Inflammatory macrophage (primary cell): ENCODE results near the gene SBK2.
"Not testable (repeated sequence)": the region's sequence is repeated elsewhere in the genome, so short reads cannot be mapped to it uniquely, and the experiment has no call there.

ENCODE experiments used
- DNase-seq, 2 donors: peaks; one replicate each; pipeline ENCODE4 v3.0.0-alpha.2; 2020 to 2022
- total RNA-seq, 18 experiments: gene quantifications; one replicate each; lab custom pipeline; 2026; ENCODE audit warnings: mixed read lengths in 6 of 18, inconsistent platforms in 2 of 18; lab: John Stamatoyannopoulos, UW

The SBK2 gene, protein sequence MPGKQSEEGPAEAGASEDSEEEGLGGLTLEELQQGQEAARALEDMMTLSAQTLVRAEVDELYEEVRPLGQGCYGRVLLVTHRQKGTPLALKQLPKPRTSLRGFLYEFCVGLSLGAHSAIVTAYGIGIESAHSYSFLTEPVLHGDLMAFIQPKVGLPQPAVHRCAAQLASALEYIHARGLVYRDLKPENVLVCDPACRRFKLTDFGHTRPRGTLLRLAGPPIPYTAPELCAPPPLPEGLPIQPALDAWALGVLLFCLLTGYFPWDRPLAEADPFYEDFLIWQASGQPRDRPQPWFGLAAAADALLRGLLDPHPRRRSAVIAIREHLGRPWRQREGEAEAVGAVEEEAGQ
- 0 to 0.07 (median 0) reads per million in 18 experiments for total RNA-seq

DNA sequence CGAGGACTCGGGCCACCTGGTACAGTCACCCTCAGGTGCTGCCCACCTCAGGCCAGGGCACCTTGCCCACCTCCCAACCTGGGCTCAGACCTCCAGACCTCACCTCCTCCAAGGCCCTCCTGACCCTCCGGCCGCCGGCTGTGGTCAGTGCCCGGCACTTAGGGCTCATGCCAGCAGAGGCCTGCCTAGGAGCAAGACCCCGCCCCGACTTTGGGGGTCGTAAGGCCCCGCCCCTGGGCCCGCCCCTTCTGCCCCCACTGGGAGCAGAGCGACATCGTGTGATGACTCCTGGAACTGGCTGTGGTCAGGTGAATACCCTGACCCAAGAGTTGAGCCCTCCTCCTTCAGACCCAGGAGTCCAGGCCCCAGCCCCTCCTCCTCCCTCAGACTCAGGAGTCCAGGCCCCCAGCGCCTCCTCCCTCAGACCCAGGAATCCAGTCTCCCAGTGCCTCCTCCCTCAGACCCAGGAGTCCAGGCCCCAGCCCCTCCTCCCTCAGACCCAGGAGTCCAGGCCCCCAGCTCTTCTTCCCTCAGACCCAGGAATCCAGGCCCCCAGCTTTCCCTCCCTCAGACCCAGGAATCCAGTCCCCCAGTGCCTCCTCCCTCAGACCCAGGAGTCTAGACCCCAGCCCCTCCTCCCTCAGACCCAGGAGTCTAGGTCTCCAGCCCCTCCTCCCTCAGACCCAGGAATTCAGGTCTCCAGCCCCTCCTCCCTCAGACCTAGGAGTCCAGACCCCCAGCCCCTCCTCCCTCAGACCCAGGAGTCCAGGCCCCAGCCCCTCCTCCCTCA lies at the start of gene SBK2:
TSS of gene SBK2 (minus strand) at position 183 of the 790 bp plus-strand sequence. CDS start 839 bp downstream, outside the sequence.
- no peak for DNase-seq

DNA sequence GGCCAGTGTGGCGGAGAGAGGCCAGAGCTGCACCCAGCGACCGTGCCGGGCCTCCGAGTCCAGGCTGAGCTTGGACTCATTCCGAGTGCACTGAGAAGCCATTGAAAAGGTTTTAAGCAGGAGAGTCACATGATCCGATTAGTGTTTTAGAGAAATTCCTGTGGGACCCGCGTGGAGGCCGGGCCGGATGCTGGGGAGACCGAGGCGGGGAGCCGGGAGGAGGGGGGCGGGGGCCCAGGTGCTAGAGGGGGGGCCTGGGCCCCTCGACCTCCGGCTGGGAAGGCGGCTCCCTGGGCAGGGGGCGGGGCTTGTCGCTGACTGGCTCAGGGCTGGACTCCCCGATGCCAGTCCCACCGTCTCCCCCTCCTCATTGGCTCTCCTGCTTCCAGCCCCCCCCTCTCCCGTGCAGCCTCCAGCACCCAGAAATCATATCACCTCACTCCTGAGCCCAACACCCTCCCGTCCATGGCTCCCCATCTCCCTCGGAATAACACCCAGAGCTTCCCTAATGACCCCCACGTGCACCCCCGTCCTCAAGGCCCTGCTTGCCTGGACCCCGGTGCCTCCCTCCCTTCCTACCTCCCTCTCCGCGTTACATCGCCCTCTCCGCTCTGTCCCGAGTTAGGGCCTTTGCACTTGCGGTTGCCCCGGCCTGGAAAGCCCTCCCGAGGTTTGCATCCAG lies 48.9 kb upstream of the SBK2 start:
- no peak for DNase-seq

DNA sequence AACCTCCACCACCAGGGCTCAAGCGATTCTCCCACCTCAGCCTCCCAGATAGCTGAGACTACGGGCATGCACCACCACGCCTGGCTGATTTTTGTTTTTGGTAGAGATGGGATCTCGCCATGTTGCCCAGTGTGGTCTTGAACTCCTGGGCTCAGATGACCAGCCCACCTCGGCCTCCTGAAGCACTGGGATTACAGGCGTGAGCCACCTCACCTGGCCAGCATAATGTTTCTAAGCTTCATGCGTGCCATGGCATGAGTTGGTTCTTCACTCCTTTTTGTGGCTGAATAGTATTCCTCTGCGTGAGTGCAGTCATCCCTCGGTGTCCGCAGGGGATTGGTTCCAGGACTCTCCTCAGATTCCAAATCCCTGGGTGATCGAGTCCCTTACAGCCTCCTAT lies 47.9 kb upstream of the SBK2 start:
- DNase-seq, result no peak

DNA sequence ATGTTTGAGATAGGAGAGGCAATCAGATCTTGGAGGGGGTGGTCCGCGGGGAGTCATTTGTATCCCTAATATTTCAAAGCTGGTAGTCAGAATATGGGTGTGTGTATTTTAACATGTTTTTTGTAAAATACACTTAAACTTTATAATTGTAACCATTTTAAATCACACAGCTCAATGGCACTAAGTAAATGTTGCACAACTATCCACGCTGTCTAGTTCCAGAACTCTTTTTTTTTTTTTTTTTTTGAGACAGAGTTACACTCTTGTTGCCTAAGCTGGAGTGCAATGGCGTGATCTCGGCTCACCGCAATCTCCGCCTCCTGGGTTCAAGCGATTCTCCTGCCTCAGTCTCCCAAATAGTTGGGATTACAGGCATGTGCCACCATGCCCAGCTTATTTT lies 47.0 kb upstream of the SBK2 start:
- not testable (repeated sequence) for DNase-seq

DNA sequence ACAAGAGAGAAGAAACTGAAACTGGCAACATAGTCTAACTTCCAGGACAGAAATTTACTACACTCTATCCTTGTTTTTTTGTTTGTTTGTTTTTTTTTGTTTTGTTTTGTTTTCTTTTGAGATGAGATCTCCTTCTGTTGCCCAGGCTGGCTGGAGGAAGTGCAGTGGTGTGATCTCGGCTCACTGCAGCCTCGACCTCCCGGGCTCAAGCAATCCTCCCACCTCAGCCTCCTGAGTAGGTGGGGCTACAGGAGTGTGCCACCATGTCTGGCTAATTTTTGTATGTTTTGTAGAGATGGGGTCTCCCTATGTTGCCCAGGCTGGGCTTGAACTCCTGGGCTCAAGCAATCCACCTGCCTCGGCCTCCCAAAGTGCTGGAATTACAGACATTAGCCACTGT lies 45.4 kb upstream of the SBK2 start:
- not testable (repeated sequence) for DNase-seq

DNA sequence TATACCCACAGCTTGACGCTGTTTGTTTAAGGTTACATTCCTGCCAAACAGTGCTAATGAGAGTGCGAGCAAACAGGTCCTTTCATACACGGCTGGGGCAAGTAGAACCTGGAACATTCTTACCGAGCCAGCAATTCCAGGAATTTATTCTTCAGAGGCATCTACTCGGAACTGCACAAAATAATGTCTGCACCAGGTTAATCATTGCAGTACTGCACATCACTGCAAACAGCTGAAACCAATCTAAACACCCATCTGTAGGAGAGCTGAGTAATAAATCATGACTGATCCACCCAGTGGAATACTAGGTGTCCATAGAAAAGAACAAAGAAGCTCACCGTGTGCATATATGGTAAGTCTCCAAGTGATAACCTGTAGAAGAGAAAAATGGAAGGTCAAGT lies 44.9 kb upstream of the SBK2 start:
- DNase-seq, result no peak

DNA sequence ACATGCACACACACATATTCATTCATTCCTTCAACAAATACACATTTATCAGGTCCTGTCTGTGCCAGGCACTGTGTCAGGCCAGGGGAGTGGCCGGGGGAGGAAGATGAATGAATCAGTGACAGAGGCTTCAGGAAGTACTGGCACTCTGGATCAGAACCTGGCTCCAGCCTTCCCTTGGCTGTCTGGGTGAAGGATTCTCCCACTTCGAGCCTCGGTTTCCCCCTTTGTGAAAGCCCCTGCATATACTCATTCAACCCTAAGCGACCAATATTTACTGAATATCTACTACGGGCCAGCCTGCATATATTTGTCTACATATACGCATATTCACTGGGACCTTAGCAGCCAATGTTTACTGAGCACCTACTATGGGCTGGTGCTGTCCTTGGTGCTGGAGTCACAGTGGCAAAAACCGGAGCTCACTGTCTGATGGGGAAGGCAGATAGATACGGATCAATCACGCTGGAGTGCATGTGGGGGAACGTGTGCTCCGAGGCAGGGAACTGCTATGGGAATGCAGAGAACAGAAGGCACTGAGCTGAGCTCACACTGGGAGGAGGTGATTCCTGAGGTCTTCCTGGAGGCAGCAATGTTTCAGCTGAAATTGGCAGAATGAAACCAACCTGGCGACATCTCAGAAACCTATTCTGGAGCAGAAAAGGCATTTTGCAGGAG lies 44.4 kb upstream of the SBK2 start:
- DNase-seq, result peak in 1 of 2 donors; percentile 14

DNA sequence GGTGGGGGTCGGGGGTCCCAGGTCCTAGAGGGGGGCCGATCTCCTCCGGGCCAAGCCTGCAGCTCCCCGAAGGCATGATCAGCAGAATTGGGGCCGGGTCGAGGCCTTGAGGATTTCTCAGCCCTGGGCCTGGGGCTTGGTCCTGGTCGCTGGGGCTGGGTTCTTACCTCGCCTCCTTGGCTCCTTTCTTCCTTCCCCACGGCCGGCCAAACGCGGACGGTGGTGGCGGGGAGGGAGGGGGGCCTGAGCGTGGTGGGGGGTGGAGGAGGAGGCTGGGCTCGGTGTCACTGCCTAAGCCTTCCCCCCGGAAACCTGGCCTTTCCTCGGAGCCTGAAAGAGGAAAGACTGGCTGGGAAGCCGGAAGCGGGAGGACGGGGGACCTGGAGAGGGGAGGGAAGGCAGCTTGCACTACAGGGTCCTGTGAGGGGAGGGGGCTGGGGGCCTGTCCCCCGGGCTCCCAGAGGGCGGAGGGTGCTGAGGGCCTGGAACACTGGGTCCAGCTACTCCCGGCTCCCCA lies 43.8 kb upstream of the SBK2 start, which contains the start of gene ZNF579:
TSS of gene ZNF579 (minus strand) at position 221 of the 517 bp plus-strand sequence. CDS start 1,209 bp downstream, outside the sequence.
- peak; percentile 80 to 84 for DNase-seq

DNA sequence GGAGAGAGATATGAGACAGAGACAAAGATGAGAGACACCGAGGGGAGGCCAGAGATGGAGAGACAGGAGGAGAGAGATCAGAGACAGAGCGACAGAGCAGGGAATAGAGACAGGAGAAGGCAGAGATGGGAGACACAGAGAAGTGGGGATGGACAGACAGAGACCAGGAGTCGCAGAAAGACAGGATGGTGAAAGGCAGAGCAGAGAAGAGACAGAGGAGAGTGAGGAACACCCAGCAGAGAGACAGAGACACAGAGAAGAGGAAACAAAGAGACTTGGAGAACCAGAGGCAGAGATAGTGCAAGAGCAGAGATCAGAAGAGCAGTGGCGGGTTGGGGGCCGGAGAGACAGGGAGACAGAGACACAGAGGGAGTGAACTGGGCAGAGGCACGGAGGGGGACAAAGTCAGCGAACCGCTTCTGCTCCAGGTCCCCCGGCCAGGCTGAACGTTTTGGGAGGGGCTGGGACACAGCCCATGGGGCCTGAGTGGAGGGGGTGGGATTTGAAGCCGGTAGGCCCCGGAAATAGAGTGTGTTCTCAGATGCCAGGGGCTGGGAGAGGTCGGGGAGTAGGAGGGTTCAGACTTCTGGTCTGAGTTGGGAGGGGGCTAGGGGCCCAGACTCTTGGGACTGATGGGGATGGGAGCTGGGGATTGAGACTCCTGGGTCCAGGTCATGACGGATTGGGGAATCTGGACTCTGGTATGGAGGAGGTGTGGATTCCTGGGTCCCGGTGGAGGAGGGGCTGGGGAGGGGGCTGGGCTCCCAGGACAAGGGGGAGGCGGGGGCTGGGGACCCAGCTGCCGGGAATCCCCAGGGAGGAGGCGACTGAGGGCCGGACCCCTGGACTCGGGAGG lies 43.1 kb upstream of the SBK2 start:
- peak in 1 of 2 donors; percentile 1 for DNase-seq

DNA sequence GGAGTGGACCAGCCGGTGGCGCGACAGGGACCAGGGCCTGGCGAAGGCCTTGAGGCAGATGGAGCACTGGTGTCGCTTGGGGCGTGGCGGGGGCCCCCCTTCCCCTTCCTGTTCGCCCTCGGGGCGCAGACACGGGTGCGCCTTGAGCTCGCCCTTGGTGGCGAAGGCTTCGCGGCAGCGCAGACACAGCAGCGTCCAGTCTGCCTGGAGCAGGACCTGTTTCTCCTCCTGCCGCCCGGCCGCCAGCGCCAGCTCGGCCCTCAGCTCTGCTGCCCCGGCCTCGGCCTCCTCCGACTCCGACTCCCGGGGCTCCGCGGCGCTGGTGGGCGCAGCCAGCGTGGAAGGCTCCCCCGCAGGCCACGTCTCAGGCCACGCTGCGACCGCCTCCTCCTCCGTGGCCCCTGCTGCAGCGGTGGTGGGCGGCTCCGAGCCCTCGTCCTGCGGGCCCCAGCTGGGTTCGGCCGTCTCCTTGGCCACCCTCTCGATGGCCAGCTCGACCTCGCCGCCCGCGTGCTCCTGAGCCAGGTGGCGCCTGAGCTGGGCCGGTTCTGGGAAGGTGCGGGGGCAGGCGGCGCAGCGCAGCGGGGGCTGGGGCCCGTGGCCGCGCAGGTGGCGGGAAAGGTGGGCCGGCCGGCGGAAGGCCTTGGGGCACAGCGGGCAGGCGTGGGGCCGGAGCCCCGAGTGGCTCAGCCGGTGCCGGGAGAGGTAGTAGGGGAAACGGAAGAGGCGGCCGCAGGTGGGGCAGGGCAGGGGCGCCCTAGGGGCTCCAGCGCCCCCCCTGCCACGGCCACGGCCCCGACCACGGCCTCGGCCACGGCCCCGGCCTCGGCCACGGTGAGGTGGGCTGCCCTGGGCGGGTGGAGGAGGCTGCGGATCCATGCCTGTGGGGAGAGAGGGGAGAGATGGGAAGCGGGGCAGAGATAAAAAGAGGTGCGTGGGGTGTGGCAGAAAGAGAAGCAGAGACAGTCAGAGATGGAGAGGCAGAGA lies 42.1 kb upstream of the SBK2 start:
- no peak for DNase-seq

DNA sequence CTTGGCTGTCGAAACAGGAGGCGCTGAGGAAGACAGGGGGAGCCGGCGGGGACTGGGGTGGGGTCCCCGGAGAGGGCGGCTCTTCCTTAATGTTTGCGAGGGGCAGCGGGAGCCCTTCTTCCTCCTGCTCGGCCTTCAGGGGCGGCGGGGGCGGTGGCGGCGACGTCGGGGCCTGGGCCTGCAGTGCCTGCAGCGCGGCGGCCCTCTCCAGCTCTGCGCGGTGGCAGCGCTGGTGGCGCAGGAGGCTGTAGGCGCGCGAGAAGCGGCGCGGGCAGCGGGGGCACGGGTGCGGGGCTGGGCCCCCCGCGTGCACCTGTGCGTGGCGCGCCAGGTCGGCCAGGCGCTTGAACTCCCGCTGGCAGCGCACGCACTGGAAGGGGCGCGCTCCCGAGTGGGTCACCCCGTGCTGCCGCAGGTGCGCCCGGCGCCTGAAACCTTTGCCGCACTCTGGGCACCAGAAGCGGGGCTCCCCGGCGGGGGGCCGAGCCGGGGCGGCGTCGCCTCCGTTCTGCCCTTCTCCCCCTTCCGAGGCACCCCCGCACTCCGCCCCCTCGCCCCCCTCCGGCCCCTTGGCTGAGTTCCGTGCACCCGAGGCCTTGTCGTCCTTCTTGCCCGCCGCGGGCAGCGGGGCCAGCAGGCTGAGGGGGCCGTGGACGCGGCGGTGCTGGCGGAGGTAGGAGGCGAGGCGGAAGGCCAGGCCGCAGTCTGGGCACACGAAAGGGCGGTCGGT lies 41.3 kb upstream of the SBK2 start:
- DNase-seq, result no peak

DNA sequence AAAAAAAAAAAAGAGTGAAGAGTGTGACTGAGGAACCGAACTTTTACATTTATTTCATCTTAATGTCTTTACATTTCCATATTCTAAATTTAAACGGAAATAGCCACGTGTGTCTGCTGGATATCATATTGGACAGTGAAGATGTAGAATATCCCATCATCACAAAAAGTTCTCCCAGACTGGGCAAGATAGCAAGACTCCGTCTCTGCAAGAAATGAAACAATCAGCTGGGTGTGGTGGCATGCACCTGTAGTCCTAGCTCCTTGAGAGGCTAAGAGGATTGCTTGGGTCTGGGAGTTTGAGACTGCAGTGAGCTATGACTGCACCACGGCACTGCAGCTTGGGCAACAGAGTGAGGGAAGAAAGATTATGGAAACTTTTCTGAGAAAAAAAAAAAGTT lies 39.8 kb upstream of the SBK2 start:
- no peak for DNase-seq

DNA sequence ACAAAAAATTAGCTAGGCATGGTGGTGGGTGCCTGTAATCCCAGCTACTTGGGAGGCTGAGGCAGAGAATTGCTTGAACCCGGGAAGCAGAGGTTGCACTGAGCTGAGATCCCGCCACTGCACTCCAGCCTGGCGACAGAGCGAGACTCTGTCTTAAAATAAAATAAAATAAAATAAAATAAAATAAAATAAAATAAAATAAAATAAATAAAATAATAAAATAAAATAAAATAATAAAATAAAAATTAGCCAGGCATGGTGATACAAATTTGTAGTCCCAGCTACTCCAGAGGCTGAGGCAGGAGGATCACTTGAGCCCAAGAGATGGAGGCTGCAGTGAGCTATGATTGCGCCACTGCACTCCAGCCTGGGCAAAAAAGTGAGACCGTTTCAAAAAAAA lies 37.0 kb upstream of the SBK2 start:
- not testable (repeated sequence) for DNase-seq

DNA sequence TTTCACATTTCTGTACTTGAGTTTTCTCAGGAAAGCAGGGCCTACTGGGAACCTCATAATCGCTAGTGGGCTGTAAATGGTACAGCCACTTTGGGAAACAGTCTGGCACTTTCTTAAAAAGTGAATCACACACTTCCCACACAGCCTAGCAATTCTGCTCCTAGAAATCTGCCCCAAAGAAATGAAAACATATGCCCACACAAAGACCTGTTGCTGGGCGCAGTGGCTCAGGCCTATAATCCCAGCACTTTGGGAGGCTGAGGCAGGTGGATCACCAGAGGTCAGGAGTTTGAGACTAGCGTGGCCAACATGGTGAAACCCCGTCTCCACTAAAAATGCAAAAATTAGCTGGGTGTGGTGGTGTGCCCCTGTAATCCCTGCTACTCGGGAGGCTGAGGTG lies 32.5 kb upstream of the SBK2 start:
- DNase-seq, result not testable (repeated sequence)

DNA sequence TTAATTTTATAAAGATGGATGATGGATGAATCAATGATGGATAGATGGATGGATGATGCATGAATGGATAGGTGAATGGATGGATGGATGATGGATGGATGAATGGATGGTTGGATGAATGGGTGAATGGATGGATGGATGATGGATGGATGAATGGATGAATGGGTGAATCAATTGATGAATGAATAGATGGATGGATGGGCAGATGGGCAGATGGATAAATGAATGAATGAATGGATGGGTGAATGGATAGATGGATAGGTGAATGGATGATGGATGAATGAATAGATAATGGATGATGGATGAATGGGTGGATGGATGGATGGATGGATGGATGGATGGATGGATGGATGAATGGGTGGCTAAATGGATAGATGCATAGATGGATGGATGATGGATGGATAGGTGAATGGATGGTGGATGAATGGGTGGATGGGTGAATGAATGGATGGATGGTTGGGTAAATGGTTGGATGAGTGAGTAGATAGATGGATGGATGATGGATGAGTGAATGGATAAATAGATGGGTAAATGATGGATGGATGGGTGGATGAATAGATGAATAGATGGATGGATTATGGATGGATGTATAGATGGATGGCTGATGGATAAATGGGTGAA lies 30.9 kb upstream of the SBK2 start:
- DNase-seq, result no peak

DNA sequence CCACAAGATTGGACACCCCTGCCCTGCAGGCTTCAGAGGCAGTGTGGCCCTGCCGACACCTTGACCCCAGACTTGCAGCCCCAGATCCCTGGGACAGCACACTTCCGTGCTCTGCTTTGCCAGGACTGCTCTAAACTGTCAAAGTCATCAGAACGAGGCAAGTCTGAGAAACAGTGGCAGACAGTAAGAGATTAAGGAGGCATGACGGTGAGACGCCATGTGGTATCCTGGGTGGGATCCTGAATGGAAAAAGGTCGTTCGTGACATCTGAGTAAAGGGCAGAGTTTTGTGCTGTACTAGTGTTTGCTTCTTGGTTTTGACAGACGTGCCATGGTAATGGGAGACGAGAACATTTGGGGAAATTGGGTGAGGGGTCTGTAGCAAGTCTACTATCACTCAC lies 29.9 kb upstream of the SBK2 start:
- no peak for DNase-seq

DNA sequence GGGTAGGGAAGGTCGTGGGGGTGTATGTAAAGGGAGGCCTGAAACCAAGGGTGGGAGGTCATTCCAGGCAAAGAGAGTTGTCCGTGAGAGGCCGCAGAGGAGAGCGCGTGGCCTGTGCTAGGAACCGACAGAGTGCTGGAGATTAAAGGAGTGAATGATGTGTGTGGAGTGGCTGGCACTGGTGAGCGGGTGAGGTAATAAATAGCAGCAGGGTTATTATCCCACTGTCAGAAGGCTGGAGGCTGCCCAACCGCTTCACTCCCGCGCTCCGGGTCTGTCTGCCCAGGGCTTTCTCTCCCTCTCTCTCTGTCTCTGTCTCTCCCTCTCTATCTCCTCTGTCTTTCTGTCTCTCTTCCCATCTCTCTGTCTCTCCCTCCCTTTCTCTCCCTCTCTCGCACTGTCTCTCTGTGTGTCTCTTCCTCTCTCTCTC lies 26.3 kb upstream of the SBK2 start:
- no peak for DNase-seq

DNA sequence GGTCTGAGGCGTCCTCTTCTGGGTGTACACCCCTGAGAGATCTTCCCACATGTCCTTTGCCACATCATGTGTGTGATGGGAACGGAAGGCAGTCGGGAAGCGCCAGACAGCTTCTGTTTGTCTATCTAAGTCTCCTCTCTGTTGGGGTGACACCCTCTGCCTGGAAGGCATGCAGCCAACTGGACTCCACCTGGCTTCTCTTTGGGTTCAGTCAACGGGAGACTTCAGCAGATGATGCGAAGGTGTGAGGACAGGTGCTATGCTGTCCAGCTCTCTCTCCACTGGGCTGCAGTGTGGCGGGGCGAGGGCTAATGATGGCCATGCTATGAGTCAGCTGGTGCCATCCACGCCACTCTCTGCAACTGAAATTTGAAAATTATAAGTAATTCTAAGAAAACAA lies 22.8 kb upstream of the SBK2 start:
- DNase-seq, result no peak

DNA sequence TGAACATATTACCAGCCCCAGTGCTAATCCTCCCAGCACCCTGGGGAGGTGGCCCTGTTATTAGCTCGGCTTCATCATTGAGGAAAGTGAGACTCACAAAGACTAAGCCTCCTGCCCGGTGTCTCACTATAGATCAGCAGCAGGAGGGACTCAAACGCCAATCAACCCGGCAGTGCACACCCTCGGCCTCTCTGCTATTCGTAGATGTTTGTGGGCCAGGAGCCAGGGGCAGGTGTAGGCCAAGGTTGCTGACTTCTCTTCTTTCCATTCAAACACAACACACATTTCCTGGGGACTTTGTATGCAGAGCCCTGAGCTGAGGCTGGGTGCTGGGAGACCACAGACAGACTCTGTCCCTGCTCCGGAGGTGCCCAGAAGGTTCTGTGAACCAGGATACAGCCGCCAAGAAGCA lies 17.8 kb upstream of the SBK2 start:
- DNase-seq, result no peak
